GM23338 (cell line): ENCODE results near the gene TSNAX.
"Not testable (repeated sequence)": the region's sequence is repeated elsewhere in the genome, so short reads cannot be mapped to it uniquely, and the experiment has no call there.

Source experiments
- CREB1 ChIP-seq: fragments of 250-450 bp; sonication (Bioruptor Pico); IDR thresholded peaks from 2 replicates; pipeline ENCODE4 v1.5.0; 2020; ENCODE audit warnings: low read depth, mild to moderate bottlenecking, moderate library complexity
- CTCF ChIP-seq, 2 experiments: fragments of 200-600 bp in 1 of 2; sonication (generic) in 1 of 2; conservative IDR thresholded peaks; 2 replicates each; pipeline versions ENCODE4 v1.5.1 to v1.6.1; 2016 to 2017; ENCODE audit warnings: antibody characterized with exemption in 2 of 2, low read depth in 2 of 2, mild to moderate bottlenecking in 2 of 2, moderate library complexity in 1 of 2
- POLR2AphosphoS5 ChIP-seq: IDR thresholded peaks from 2 replicates; pipeline ENCODE4 v1.6.1; 2016; ENCODE audit warnings: antibody characterized with exemption, low read depth

GRCh38 chr1:231593264-231593663 lies 64.8 kb downstream of the TSNAX start:
- not testable (repeated sequence) for TF ChIP-seq CTCF (conservative IDR thresholded peaks at IDR 0.05; ENCODE audit: low read depth in 2 of 2); POLR2AphosphoS5; CREB1 (CRISPR knock-in tag)
